Transverse colon (tissue), 4 donors: ENCODE data around the gene ELOVL1.

Experiments used
- CTCF ChIP-seq, 5 experiments: fragments of 200-600 bp in 3 of 5; fragments of 450-650 bp in 2 of 5; sonication (generic) in 3 of 5; IDR thresholded peaks; 1 replicate in 2 of 5; 2 replicates in 3 of 5; pipeline ENCODE4 v1.5.1; 2016 to 2017; ENCODE audit warnings: antibody characterized with exemption in 5 of 5, inconsistent platforms in 3 of 5, mild to moderate bottlenecking in 2 of 5, moderate library complexity in 1 of 5
- POLR2A ChIP-seq: fragments of 450-650 bp; IDR thresholded peaks from one replicate; pipeline ENCODE4 v1.6.1; 2016; ENCODE audit warnings: antibody characterized with exemption, mild to moderate bottlenecking, moderate library complexity
- POLR2AphosphoS5 ChIP-seq, 3 donors: sonication (generic); formaldehyde crosslinking; IDR thresholded peaks; one replicate each; pipeline ENCODE4 v1.6.1; 2016; ENCODE audit warnings: antibody characterized with exemption in 3 of 3

DNA sequence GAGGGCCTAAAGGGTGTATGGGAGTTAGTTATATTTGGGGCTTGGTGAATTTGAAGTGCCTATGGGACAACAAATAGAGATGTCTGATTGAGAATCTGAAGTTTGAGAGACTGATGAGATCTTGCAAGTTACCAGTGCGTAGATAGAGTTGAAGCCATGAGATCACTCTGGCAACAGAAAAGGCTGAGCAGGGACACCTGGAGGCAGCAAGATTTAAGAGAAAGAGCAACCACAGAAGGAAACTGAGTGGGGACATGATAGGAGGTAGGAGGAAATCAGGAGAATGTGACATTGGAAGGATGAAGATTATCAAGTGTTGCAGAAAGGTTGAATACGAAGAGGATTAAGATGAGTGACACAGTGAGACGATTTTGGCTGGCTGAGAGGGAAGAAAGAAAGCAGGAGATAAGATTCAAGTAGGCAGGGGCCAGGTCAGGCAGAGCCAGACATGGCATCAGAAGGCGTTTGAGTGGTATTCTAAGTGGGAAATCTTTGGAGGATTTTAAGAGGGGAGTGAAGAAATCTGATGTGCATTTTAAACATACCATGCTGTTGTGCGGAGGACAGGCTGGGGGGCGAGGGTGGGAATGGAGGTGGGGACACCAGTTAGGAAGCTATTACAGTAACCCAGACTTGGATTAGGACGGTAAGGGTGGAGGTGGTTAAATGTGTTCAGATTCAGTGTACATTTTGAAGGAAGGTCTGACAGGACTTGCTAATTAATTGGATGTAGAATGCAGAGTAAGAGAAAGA lies 33.2 kb downstream of the ELOVL1 start:
- TF ChIP-seq CTCF (IDR thresholded peaks at IDR 0.05) (no peak), POLR2AphosphoS5 (IDR thresholded peaks at IDR 0.05) (no peak), POLR2A (no peak)
